HEK293T (cell line): ENCODE measurements around the gene PXDC1.

Experiments used
- FOXK2 ChIP-seq: fragments of 450-650 bp; IDR thresholded peaks from 2 replicates; pipeline ENCODE4 v1.6.1; 2016; ENCODE audit warnings: mild to moderate bottlenecking
- LEF1 ChIP-seq: fragments of 450-650 bp; IDR thresholded peaks from 2 replicates; pipeline ENCODE4 v1.6.1; 2017; ENCODE audit warnings: mild to moderate bottlenecking, borderline replicate concordance
- NFRKB ChIP-seq: fragments of 450-650 bp; IDR thresholded peaks from 2 replicates; pipeline ENCODE4 v1.6.1; 2016; ENCODE audit warnings: mild to moderate bottlenecking, moderate library complexity
- SP1 ChIP-seq: fragments of 450-650 bp; IDR thresholded peaks from 2 replicates; pipeline ENCODE4 v1.6.1; 2017
- SUZ12 ChIP-seq: fragments of 450-650 bp; IDR thresholded peaks from 2 replicates; pipeline ENCODE4 v1.6.1; 2016; ENCODE audit warnings: mild to moderate bottlenecking

DNA sequence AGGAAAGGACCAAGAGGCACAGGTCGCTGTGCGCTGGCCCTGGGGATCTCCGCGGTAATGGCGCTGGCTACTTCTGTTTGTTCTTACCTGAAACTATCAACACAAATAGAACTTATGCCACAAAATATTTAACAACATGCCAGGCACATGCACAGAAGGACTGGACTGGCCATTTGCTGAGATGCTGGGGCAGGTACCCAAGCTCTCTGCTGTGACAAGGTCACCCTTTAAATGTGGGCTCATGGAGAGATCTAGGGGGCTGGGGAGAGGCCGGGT, 28.0 kb upstream of the PXDC1 start:
- TF ChIP-seq SP1 = no peak
- TF ChIP-seq NFRKB = no peak
- no peak for TF ChIP-seq LEF1
- no peak for TF ChIP-seq SUZ12
- no peak for TF ChIP-seq FOXK2
